NCI-H1105 treated with DMSO at 0.1 percent for 48 hours (cell line): ENCODE data around the gene RHBG.
"Not testable (repeated sequence)": the region's sequence is repeated elsewhere in the genome, so short reads cannot be mapped to it uniquely, and the experiment has no call there.

Experiments used
- DNase-seq: peaks from one replicate; lab custom pipeline; 2025; lab: John Stamatoyannopoulos, UW

RHBG gene

GRCh38 chr1:156360534-156360933, 8.5 kb upstream of the RHBG start:
- DNase-seq = no peak

- DNase-seq = no peak
Observed at GRCh38 chr1:156365754-156366153, 3.3 kb upstream of the RHBG start.

GRCh38 chr1:156366378-156367166, 2.4 kb upstream of the RHBG start:
- DNase-seq = no peak

GRCh38 chr1:156367383-156368156, 1.4 kb upstream of the RHBG start:
- no peak for DNase-seq

GRCh38 chr1:156368157-156368658, 803 bp upstream of the RHBG start:
- DNase-seq = no peak

GRCh38 chr1:156369685-156370286, 775 bp downstream of the RHBG start:
- not testable (repeated sequence) for DNase-seq

GRCh38 chr1:156371553-156372264, 2.7 kb downstream of the RHBG start:
- no peak for DNase-seq

- no peak for DNase-seq
Observed at GRCh38 chr1:156372265-156372586, 3.2 kb downstream of the RHBG start.

GRCh38 chr1:156372876-156373275, 3.9 kb downstream of the RHBG start:
- no peak for DNase-seq

GRCh38 chr1:156373546-156373945, 4.5 kb downstream of the RHBG start:
- no peak for DNase-seq

GRCh38 chr1:156376146-156376545, 7.1 kb downstream of the RHBG start:
- DNase-seq = no peak

- no peak for DNase-seq
Observed at GRCh38 chr1:156376958-156377919, 8.2 kb downstream of the RHBG start.

- no peak for DNase-seq
Observed at GRCh38 chr1:156378557-156378956, 9.5 kb downstream of the RHBG start.

GRCh38 chr1:156379420-156380165, 10.6 kb downstream of the RHBG start:
- no peak for DNase-seq

- no peak for DNase-seq
Observed at GRCh38 chr1:156382561-156382960, 13.6 kb downstream of the RHBG start.

- peak; percentile 57 for DNase-seq
Observed at GRCh38 chr1:156383023-156383422, 14.0 kb downstream of the RHBG start.

GRCh38 chr1:156384007-156384406, 15.0 kb downstream of the RHBG start:
- no peak for DNase-seq

GRCh38 chr1:156384658-156385057, 15.6 kb downstream of the RHBG start:
- DNase-seq = no peak

GRCh38 chr1:156385534-156386031, 16.6 kb downstream of the RHBG start:
- peak; percentile 70 for DNase-seq
